ENCODE measurements around the gene RHBG. TPM values are rescaled to one million over a fixed set of nuclear protein-coding genes. Genes with fewer than 3 reads are reported as not detected.

RHBG gene
- total and polyA plus RNA-seq, 2 donors, result 0.05 to 0.37 TPM

GRCh38 chr1:156382561-156382960, 13.6 kb downstream of the RHBG start:
- no peaks in the 10 kb centered on the region for H3K36me3 ChIP-seq (ENCODE audit: control insufficient read depth in 2 of 2, insufficient read depth in 2 of 2, low read length in 1 of 2)
- H3K9me3 ChIP-seq (ENCODE audit: control insufficient read depth in 2 of 2, insufficient read depth in 1 of 2, low read length in 1 of 2), result no peaks in the 10 kb centered on the region
- H3K27ac ChIP-seq (ENCODE audit: low read depth in 1 of 2, low read length in 1 of 2), result no peak overlapping the region
- WGBS, result 89% methylated on average over 7 of the region's 7 CpGs
- peaks cover 16 to 52% of the 10 kb centered on the region in 2 donors for H3K27me3 ChIP-seq (ENCODE audit: control insufficient read depth in 2 of 2, insufficient read depth in 1 of 2, low read length in 1 of 2)
- peaks cover 0 to 5% of the 10 kb centered on the region in 2 donors for H3K4me1 ChIP-seq (ENCODE audit: control insufficient read depth in 2 of 2, insufficient read depth in 2 of 2, low read length in 2 of 2)
- H3K4me3 ChIP-seq (ENCODE audit: low read length in 2 of 2), result no peak overlapping the region
- no peak for DNase-seq (ENCODE audit: low read depth in 6 of 9, low spot score in 9 of 9)

DNA sequence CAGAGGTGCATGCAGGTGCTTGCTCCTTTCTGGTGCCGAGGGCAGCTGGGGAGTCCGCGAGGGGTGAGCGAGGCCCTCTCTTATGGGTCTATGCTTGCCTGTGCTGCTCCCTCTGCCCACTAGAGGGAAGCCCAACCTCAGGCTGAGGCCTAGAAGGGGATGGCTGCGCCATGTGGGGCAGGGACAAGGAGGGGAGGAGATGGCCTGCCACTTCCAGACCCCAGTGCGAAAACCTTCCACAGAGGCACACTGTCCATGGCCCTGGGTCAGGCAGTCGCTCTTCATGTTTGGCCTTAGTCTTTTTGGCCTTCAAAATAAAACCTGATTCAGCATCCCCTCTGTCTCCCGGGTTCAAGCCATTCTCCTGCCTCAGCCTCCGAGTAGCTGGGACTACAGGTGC, 14.0 kb downstream of the RHBG start:
- Histone ChIP-seq H3K4me3 (ENCODE audit: low read length in 2 of 2) (no peak overlapping the region), H3K4me1 (ENCODE audit: control insufficient read depth in 2 of 2, insufficient read depth in 2 of 2, low read length in 2 of 2) (peaks cover 0 to 5% of the 10 kb centered on the region in 2 donors), H3K9me3 (ENCODE audit: control insufficient read depth in 2 of 2, insufficient read depth in 1 of 2, low read length in 1 of 2) (no peaks in the 10 kb centered on the region), H3K27me3 (ENCODE audit: control insufficient read depth in 2 of 2, insufficient read depth in 1 of 2, low read length in 1 of 2) (peaks cover 20 to 54% of the 10 kb centered on the region in 2 donors), H3K27ac (ENCODE audit: low read depth in 1 of 2, low read length in 1 of 2) (no peak overlapping the region), H3K36me3 (ENCODE audit: control insufficient read depth in 2 of 2, insufficient read depth in 2 of 2, low read length in 1 of 2) (no peaks in the 10 kb centered on the region)
- WGBS, result 60% methylated on average over 9 of the region's 9 CpGs
- peak in 8 of 9 donors; percentile 6 to 69 (median 29) for DNase-seq (ENCODE audit: low read depth in 6 of 9, low spot score in 9 of 9)

DNA sequence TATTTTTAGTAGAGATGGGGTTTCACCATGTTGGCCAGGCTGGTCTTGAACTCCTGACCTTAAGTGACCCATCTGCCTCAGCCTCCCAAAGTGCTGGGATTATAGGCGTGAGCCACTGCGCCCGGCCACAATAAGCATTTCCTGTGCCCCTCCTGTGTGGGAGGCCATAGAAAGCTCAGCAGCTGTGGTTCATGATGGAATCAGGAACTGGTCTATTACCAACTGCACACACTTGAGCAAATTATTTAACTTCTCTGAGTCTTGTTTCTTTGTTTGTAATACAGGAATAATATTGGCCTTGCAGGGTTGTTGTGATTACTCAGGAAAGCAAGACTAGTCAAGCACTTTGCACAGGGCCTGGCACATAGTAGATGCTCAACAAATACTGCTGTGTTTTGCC, 15.0 kb downstream of the RHBG start:
- no peaks in the 10 kb centered on the region for H3K9me3 ChIP-seq (ENCODE audit: control insufficient read depth in 2 of 2, insufficient read depth in 1 of 2, low read length in 1 of 2)
- DNase-seq (ENCODE audit: low read depth in 6 of 9, low spot score in 9 of 9), result no peak
- H3K27ac ChIP-seq (ENCODE audit: low read depth in 1 of 2, low read length in 1 of 2), result no peak overlapping the region
- no peak overlapping the region for H3K4me3 ChIP-seq (ENCODE audit: low read length in 2 of 2)
- no peaks in the 10 kb centered on the region for H3K36me3 ChIP-seq (ENCODE audit: control insufficient read depth in 2 of 2, insufficient read depth in 2 of 2, low read length in 1 of 2)
- H3K4me1 ChIP-seq (ENCODE audit: control insufficient read depth in 2 of 2, insufficient read depth in 2 of 2, low read length in 2 of 2), result peaks cover 0 to 5% of the 10 kb centered on the region in 2 donors
- H3K27me3 ChIP-seq (ENCODE audit: control insufficient read depth in 2 of 2, insufficient read depth in 1 of 2, low read length in 1 of 2), result peaks cover 30 to 57% of the 10 kb centered on the region in 2 donors
- WGBS, result 51% methylated on average over 3 of the region's 3 CpGs

GRCh38 chr1:156384658-156385057, 15.6 kb downstream of the RHBG start:
- Histone ChIP-seq H3K4me3 (ENCODE audit: low read length in 2 of 2) (no peak overlapping the region), H3K27ac (ENCODE audit: low read depth in 1 of 2, low read length in 1 of 2) (no peak overlapping the region), H3K9me3 (ENCODE audit: control insufficient read depth in 2 of 2, insufficient read depth in 1 of 2, low read length in 1 of 2) (no peaks in the 10 kb centered on the region), H3K27me3 (ENCODE audit: control insufficient read depth in 2 of 2, insufficient read depth in 1 of 2, low read length in 1 of 2) (peaks cover 35 to 61% of the 10 kb centered on the region in 2 donors), H3K36me3 (ENCODE audit: control insufficient read depth in 2 of 2, insufficient read depth in 2 of 2, low read length in 1 of 2) (no peaks in the 10 kb centered on the region), H3K4me1 (ENCODE audit: control insufficient read depth in 2 of 2, insufficient read depth in 2 of 2, low read length in 2 of 2) (peaks cover 0 to 5% of the 10 kb centered on the region in 2 donors)
- 99% methylated on average over 5 of the region's 5 CpGs for WGBS
- DNase-seq (ENCODE audit: low read depth in 6 of 9, low spot score in 9 of 9), result no peak

- DNase-seq (ENCODE audit: low read depth in 6 of 9, low spot score in 9 of 9), result peak; percentile 27 to 85 (median 62)
- Histone ChIP-seq H3K27ac (ENCODE audit: low read depth in 1 of 2, low read length in 1 of 2) (no peak overlapping the region), H3K4me1 (ENCODE audit: control insufficient read depth in 2 of 2, insufficient read depth in 2 of 2, low read length in 2 of 2) (peaks cover 0 to 5% of the 10 kb centered on the region in 2 donors), H3K27me3 (ENCODE audit: control insufficient read depth in 2 of 2, insufficient read depth in 1 of 2, low read length in 1 of 2) (peaks cover 38 to 71% of the 10 kb centered on the region in 2 donors), H3K9me3 (ENCODE audit: control insufficient read depth in 2 of 2, insufficient read depth in 1 of 2, low read length in 1 of 2) (no peaks in the 10 kb centered on the region), H3K4me3 (ENCODE audit: low read length in 2 of 2) (no peak overlapping the region), H3K36me3 (ENCODE audit: control insufficient read depth in 2 of 2, insufficient read depth in 2 of 2, low read length in 1 of 2) (no peaks in the 10 kb centered on the region)
- WGBS, result 9% methylated on average over 9 of the region's 9 CpGs
Measured at GRCh38 chr1:156385534-156386031, 16.6 kb downstream of the RHBG start.

GRCh38 chr1:156386134-156386901, 17.3 kb downstream of the RHBG start:
- H3K27me3 ChIP-seq (ENCODE audit: control insufficient read depth in 2 of 2, insufficient read depth in 1 of 2, low read length in 1 of 2), result peaks cover 43 to 76% of the 10 kb centered on the region in 2 donors
- no peaks in the 10 kb centered on the region for H3K36me3 ChIP-seq (ENCODE audit: control insufficient read depth in 2 of 2, insufficient read depth in 2 of 2, low read length in 1 of 2)
- no peak for DNase-seq (ENCODE audit: low read depth in 6 of 9, low spot score in 9 of 9)
- no peak overlapping the region for H3K27ac ChIP-seq (ENCODE audit: low read depth in 1 of 2, low read length in 1 of 2)
- H3K4me1 ChIP-seq (ENCODE audit: control insufficient read depth in 2 of 2, insufficient read depth in 2 of 2, low read length in 2 of 2), result peaks cover 0 to 5% of the 10 kb centered on the region in 2 donors
- H3K4me3 ChIP-seq (ENCODE audit: low read length in 2 of 2), result no peak overlapping the region
- 92% methylated on average over 6 of the region's 6 CpGs for WGBS
- H3K9me3 ChIP-seq (ENCODE audit: control insufficient read depth in 2 of 2, insufficient read depth in 1 of 2, low read length in 1 of 2), result no peaks in the 10 kb centered on the region

DNA sequence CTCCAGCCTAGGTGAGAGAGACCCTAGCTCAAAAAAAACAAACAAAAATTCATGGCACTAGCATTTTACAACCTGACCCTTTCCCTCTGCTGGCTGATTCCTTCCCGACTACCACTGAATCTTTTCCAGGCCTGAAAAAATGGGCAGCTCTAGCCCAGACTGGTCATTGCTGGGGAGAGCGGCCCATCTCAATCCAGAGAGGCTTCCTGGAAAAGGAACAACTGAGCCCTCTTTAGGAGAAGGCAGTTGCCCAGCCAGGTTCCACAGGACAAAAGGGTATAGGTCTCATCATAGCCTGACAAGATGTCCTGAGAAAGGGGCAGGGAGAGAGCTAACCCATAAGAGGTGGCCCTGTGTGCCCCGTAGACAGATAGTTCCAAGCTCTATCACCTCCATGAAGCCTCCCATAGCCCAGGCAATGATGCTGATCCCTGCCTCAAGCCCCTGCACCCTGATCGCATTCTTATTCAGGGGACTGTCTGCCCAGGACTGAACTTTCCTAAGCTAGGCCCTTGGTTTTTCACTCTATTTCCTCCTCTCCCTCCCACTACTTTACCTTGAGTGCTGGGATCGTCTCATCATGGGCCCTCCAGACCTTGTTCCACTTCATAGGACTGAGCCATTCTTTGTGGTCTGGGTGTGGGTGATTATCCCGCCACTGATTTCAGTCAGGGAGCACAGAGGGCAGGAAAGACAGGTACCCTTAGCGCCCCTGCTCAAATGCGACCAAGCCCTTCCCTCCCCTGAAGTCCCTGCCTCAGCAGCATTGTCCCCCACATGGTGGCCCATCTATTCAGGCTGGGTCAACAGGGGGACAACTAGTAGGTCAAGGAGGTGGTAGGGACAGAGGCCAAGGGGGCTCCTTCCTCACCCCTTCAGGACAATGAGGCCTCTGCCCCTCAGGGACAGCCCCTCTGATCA, 18.2 kb downstream of the RHBG start:
- Histone ChIP-seq H3K36me3 (ENCODE audit: control insufficient read depth in 2 of 2, insufficient read depth in 2 of 2, low read length in 1 of 2) (no peaks in the 10 kb centered on the region), H3K27ac (ENCODE audit: low read depth in 1 of 2, low read length in 1 of 2) (no peak overlapping the region), H3K4me1 (ENCODE audit: control insufficient read depth in 2 of 2, insufficient read depth in 2 of 2, low read length in 2 of 2) (peaks cover 0 to 5% of the 10 kb centered on the region in 2 donors), H3K4me3 (ENCODE audit: low read length in 2 of 2) (no peak overlapping the region), H3K27me3 (ENCODE audit: control insufficient read depth in 2 of 2, insufficient read depth in 1 of 2, low read length in 1 of 2) (peaks cover 43 to 77% of the 10 kb centered on the region in 2 donors), H3K9me3 (ENCODE audit: control insufficient read depth in 2 of 2, insufficient read depth in 1 of 2, low read length in 1 of 2) (no peaks in the 10 kb centered on the region)
- 92% methylated on average over 8 of the region's 8 CpGs for WGBS
- DNase-seq (ENCODE audit: low read depth in 6 of 9, low spot score in 9 of 9), result no peak

- H3K36me3 ChIP-seq (ENCODE audit: control insufficient read depth in 2 of 2, insufficient read depth in 2 of 2, low read length in 1 of 2), result no peaks in the 10 kb centered on the region
- no peak for DNase-seq (ENCODE audit: low read depth in 6 of 9, low spot score in 9 of 9)
- H3K27me3 ChIP-seq (ENCODE audit: control insufficient read depth in 2 of 2, insufficient read depth in 1 of 2, low read length in 1 of 2), result peaks cover 43 to 77% of the 10 kb centered on the region in 2 donors
- 23% methylated on average over 15 of the region's 15 CpGs for WGBS
- H3K4me3 ChIP-seq (ENCODE audit: low read length in 2 of 2), result no peak overlapping the region
- no peaks in the 10 kb centered on the region for H3K9me3 ChIP-seq (ENCODE audit: control insufficient read depth in 2 of 2, insufficient read depth in 1 of 2, low read length in 1 of 2)
- peaks cover 0 to 5% of the 10 kb centered on the region in 2 donors for H3K4me1 ChIP-seq (ENCODE audit: control insufficient read depth in 2 of 2, insufficient read depth in 2 of 2, low read length in 2 of 2)
- no peak overlapping the region for H3K27ac ChIP-seq (ENCODE audit: low read depth in 1 of 2, low read length in 1 of 2)
Measured at GRCh38 chr1:156387870-156388173, 18.8 kb downstream of the RHBG start.
